GM19372 (cell line): ENCODE measurements around the gene DLG2.

Source experiments
- ATAC-seq: cut with Tn5 transposase; IDR thresholded peaks from one replicate; pipeline ENCODE4 v1.9.1; 2021; ENCODE audit warnings: mild to moderate bottlenecking, low read depth, moderate library complexity; ENCODE audit not compliant: unreplicated experiment

DLG2 gene

GRCh38 chr11:83863272-83863671 is 1763.9 kb downstream of the DLG2 start:
- no peak for ATAC-seq

- no peak for ATAC-seq
Measured at GRCh38 chr11:83862691-83863090, 1764.5 kb downstream of the DLG2 start.

- no peak for ATAC-seq
Measured at GRCh38 chr11:83862033-83862432, 1765.1 kb downstream of the DLG2 start.

- ATAC-seq = no peak
Measured at GRCh38 chr11:83858694-83859093, 1768.5 kb downstream of the DLG2 start.

- no peak for ATAC-seq
Measured at GRCh38 chr11:83855237-83855636, 1771.9 kb downstream of the DLG2 start.

GRCh38 chr11:83852775-83853442 is 1774.2 kb downstream of the DLG2 start:
- no peak for ATAC-seq

GRCh38 chr11:83852012-83852411 is 1775.1 kb downstream of the DLG2 start:
- no peak for ATAC-seq

- ATAC-seq = no peak
Measured at GRCh38 chr11:83847467-83848034, 1779.6 kb downstream of the DLG2 start.

GRCh38 chr11:83845797-83846196 is 1781.3 kb downstream of the DLG2 start:
- ATAC-seq = no peak

- no peak for ATAC-seq
Measured at GRCh38 chr11:83840326-83840725, 1786.8 kb downstream of the DLG2 start.

- peak; percentile 90 for ATAC-seq
Measured at GRCh38 chr11:83836883-83837654, 1790.1 kb downstream of the DLG2 start.

- no peak for ATAC-seq
Measured at GRCh38 chr11:83836065-83836464, 1791.1 kb downstream of the DLG2 start.

- ATAC-seq = peak; percentile 70
Measured at GRCh38 chr11:83835423-83835822, 1791.7 kb downstream of the DLG2 start.

- ATAC-seq = no peak
Measured at GRCh38 chr11:83831929-83832328, 1795.2 kb downstream of the DLG2 start.

GRCh38 chr11:83827940-83828554 is 1799.1 kb downstream of the DLG2 start:
- peak; percentile 85 for ATAC-seq

- ATAC-seq = no peak
Measured at GRCh38 chr11:83827520-83827919, 1799.6 kb downstream of the DLG2 start.

GRCh38 chr11:83826078-83826477 is 1801.1 kb downstream of the DLG2 start:
- no peak for ATAC-seq

GRCh38 chr11:83823461-83824025 is 1803.6 kb downstream of the DLG2 start:
- ATAC-seq = no peak

GRCh38 chr11:83819931-83820549 is 1807.1 kb downstream of the DLG2 start:
- no peak for ATAC-seq

- ATAC-seq = no peak
Measured at GRCh38 chr11:83818349-83818748, 1808.8 kb downstream of the DLG2 start.
